SK-N-SH treated with all-trans-retinoic acid at 6 μM for 48 hours (cell line): Measurements from ENCODE around the gene TMEM82.

Source experiments
- ARNTL ChIP-seq: fragments of 450-650 bp; formaldehyde crosslinking; IDR thresholded peaks from 2 replicates; pipeline ENCODE4 v1.5.0; 2020; ENCODE audit warnings: low read depth, mild to moderate bottlenecking, moderate library complexity, borderline replicate concordance
- CREB5 ChIP-seq: fragments of 250-450 bp; sonication (Bioruptor Pico); IDR thresholded peaks from 2 replicates; pipeline ENCODE4 v1.5.1; 2020; ENCODE audit warnings: low read depth, mild to moderate bottlenecking, moderate library complexity
- CSDC2 ChIP-seq: fragments of 250-450 bp; sonication (Bioruptor Pico); IDR thresholded peaks from 2 replicates; pipeline ENCODE4 v1.5.0; 2020; ENCODE audit warnings: mild to moderate bottlenecking, moderate library complexity
- CSRNP3 ChIP-seq: fragments of 250-450 bp; sonication (Bioruptor Pico); IDR thresholded peaks from 2 replicates; pipeline ENCODE4 v1.5.1; 2021; ENCODE audit warnings: mild to moderate bottlenecking, moderate library complexity
- ESRRG ChIP-seq: fragments of 250-450 bp; sonication (Bioruptor Pico); IDR thresholded peaks from 2 replicates; pipeline ENCODE4 v1.6.1; 2021; ENCODE audit warnings: mild to moderate bottlenecking
- PATZ1 ChIP-seq: fragments of 250-450 bp; sonication (Bioruptor Pico); IDR thresholded peaks from 2 replicates; pipeline ENCODE4 v1.8.0; 2020; ENCODE audit warnings: mild to moderate bottlenecking, moderate library complexity, borderline replicate concordance
- POU6F1 ChIP-seq: fragments of 250-450 bp; sonication (Bioruptor Pico); IDR thresholded peaks from 2 replicates; pipeline ENCODE4 v1.8.0; 2021; ENCODE audit warnings: low read depth, mild to moderate bottlenecking, moderate library complexity, borderline replicate concordance
- SNAI2 ChIP-seq: fragments of 250-450 bp; sonication (Bioruptor Pico); IDR thresholded peaks from 2 replicates; pipeline ENCODE4 v1.5.0; 2020; ENCODE audit warnings: mild to moderate bottlenecking, moderate library complexity
- TCF4 ChIP-seq: fragments of 250-450 bp; sonication (Bioruptor Pico); IDR thresholded peaks from 2 replicates; pipeline ENCODE4 v1.8.0; 2021; ENCODE audit warnings: mild to moderate bottlenecking, moderate library complexity, borderline replicate concordance
- TSHZ2 ChIP-seq: fragments of 250-450 bp; sonication (Bioruptor Pico); IDR thresholded peaks from 2 replicates; pipeline ENCODE4 v1.5.0; 2020; ENCODE audit warnings: mild to moderate bottlenecking, moderate library complexity
- ZFP30 ChIP-seq: fragments of 450-650 bp; formaldehyde crosslinking; IDR thresholded peaks from 2 replicates; pipeline ENCODE4 v1.5.0; 2022; ENCODE audit warnings: mild to moderate bottlenecking, moderate library complexity

GRCh38 chr1:15751717-15752116 lies 9.4 kb downstream of the TMEM82 start:
- no peak for TF ChIP-seq ARNTL (CRISPR knock-in tag)
- no peak for TF ChIP-seq SNAI2
- TF ChIP-seq ZFP30 (CRISPR knock-in tag), result no peak
- no peak for TF ChIP-seq TCF4
- no peak for TF ChIP-seq CSDC2 (CRISPR knock-in tag)
- no peak for TF ChIP-seq TSHZ2 (CRISPR knock-in tag)
- TF ChIP-seq PATZ1 (CRISPR knock-in tag), result no peak
- no peak for TF ChIP-seq CREB5 (CRISPR knock-in tag)
- TF ChIP-seq POU6F1 (CRISPR knock-in tag), result no peak
- TF ChIP-seq CSRNP3 (CRISPR knock-in tag), result no peak
- no peak for TF ChIP-seq ESRRG (CRISPR knock-in tag)
